Measurements from ENCODE around the gene MIER2. TPM values are rescaled to one million over a fixed set of nuclear protein-coding genes. Genes with fewer than 3 reads are reported as not detected.

MIER2 gene
- total and polyA plus RNA-seq, 7 donors, result 6.6 to 31.9 (median 12.3) TPM

- H3K27me3 ChIP-seq, result peaks cover 0 to 46% (median 22%) of the 10 kb centered on the region in 3 donors
- TF ChIP-seq POLR2A (IDR thresholded peaks at IDR 0.05) (no peak), POLR2AphosphoS5 (IDR thresholded peaks at IDR 0.05) (no peak), CTCF (IDR thresholded peaks at IDR 0.05) (no peak), EP300 (IDR thresholded peaks at IDR 0.05) (no peak)
- no peaks in the 10 kb centered on the region for H3K4me1 ChIP-seq
- no peaks in the 10 kb centered on the region for H3K9me3 ChIP-seq
- DNase-seq, result peak; percentile 38
- H3K4me3 ChIP-seq, result no peak overlapping the region
- 91 to 92% methylated on average over 43 of the region's 43 CpGs for WGBS, 2 donors
- H3K36me3 ChIP-seq, result no peaks in the 10 kb centered on the region
- intact Hi-C loops (cut with DNase I), result no loop called here
- no peak overlapping the region for H3K27ac ChIP-seq
These were observed 26.2 kb upstream of the MIER2 start for GRCh38 chr19:370641-371330.

GRCh38 chr19:369876-370275 is 25.3 kb upstream of the MIER2 start:
- TF ChIP-seq POLR2A (IDR thresholded peaks at IDR 0.05) (no peak), EP300 (IDR thresholded peaks at IDR 0.05) (no peak), POLR2AphosphoS5 (IDR thresholded peaks at IDR 0.05) (no peak), CTCF (IDR thresholded peaks at IDR 0.05) (no peak)
- H3K4me1 ChIP-seq, result no peaks in the 10 kb centered on the region
- H3K27ac ChIP-seq, result no peak overlapping the region
- H3K4me3 ChIP-seq, result no peak overlapping the region
- intact Hi-C loops (cut with DNase I), result no loop called here
- 95 to 96% methylated on average over 14 of the region's 14 CpGs for WGBS, 2 donors
- DNase-seq, result peak; percentile 38
- peaks cover 0 to 37% (median 17%) of the 10 kb centered on the region in 3 donors for H3K27me3 ChIP-seq
- no peaks in the 10 kb centered on the region for H3K9me3 ChIP-seq
- H3K36me3 ChIP-seq, result no peaks in the 10 kb centered on the region

- peaks cover 0 to 37% (median 10%) of the 10 kb centered on the region in 3 donors for H3K27me3 ChIP-seq
- no peak for DNase-seq
These were observed 24.7 kb upstream of the MIER2 start for GRCh38 chr19:369256-369655.

GRCh38 chr19:368630-369024 is 24.0 kb upstream of the MIER2 start:
- Histone ChIP-seq H3K27ac (no peak overlapping the region), H3K4me1 (no peaks in the 10 kb centered on the region), H3K9me3 (no peaks in the 10 kb centered on the region), H3K36me3 (no peaks in the 10 kb centered on the region), H3K4me3 (no peak overlapping the region), H3K27me3 (peaks cover 0 to 34% (median 5%) of the 10 kb centered on the region in 3 donors)
- DNase-seq, result no peak
- 72 to 74% methylated on average over 7 of the region's 7 CpGs for WGBS, 2 donors
- intact Hi-C loops (cut with DNase I), result no loop called here
- no peak for TF ChIP-seq CTCF (IDR thresholded peaks at IDR 0.05)
- no peak for TF ChIP-seq EP300 (IDR thresholded peaks at IDR 0.05)
- no peak for TF ChIP-seq POLR2A (IDR thresholded peaks at IDR 0.05)

More at GRCh38 chr19:369256-369655, 24.7 kb upstream of the MIER2 start:
- Histone ChIP-seq H3K27ac (no peak overlapping the region), H3K4me1 (no peaks in the 10 kb centered on the region), H3K9me3 (no peaks in the 10 kb centered on the region), H3K36me3 (no peaks in the 10 kb centered on the region), H3K4me3 (no peak overlapping the region)
- 86 to 87% methylated on average over 13 of the region's 13 CpGs for WGBS, 2 donors
- intact Hi-C loops (cut with DNase I), result no loop called here
- TF ChIP-seq POLR2AphosphoS5 (IDR thresholded peaks at IDR 0.05) (no peak), POLR2A (IDR thresholded peaks at IDR 0.05) (no peak), CTCF (IDR thresholded peaks at IDR 0.05) (no peak), EP300 (IDR thresholded peaks at IDR 0.05) (no peak)

Data from sigmoid colon (tissue), 7 donors.